Measurements from ENCODE around the gene EXOC2.

The EXOC2 gene

DNA sequence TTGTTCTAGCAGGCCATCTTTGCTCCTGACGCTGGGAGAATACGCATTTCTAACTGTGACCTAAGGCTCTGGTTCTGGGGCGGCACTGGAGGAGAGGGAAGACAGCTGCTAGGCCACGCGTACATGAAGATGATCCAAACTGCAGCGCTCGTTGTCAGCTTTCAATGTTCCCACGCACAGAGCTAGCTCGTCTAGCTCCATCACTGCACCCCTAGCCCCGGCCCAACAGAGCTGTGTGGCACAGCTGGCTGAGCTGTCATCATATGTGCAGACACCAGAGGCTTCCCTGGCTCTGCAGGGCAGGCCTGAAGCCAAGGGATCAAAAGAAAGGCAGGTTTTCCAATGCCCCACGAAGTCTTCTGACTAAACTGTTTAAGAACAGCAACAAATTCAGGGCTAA is 176.7 kb downstream of the EXOC2 start:
- Histone ChIP-seq H3K9me3 (ENCODE audit: low read depth, low read length) (no peaks in the 10 kb centered on the region), H3K36me3 (ENCODE audit: insufficient read depth, low read length) (no peaks in the 10 kb centered on the region), H3K27ac (no peak overlapping the region), H3K9ac (ENCODE audit: insufficient read length) (no peak overlapping the region), H3K4me3 (no peak overlapping the region)
- TF ChIP-seq FOXP2 (optimal IDR thresholded peaks at IDR 0.05; ENCODE audit: control extremely low read depth, extremely low read length, insufficient read depth) (no peak), POLR2AphosphoS5 (IDR thresholded peaks at IDR 0.05; ENCODE audit: borderline replicate concordance, low read depth, low read length) (no peak), EZH2 (IDR thresholded peaks at IDR 0.05) (no peak)
- DNase-seq (ENCODE audit: low read depth, low spot score), result no peak

DNA sequence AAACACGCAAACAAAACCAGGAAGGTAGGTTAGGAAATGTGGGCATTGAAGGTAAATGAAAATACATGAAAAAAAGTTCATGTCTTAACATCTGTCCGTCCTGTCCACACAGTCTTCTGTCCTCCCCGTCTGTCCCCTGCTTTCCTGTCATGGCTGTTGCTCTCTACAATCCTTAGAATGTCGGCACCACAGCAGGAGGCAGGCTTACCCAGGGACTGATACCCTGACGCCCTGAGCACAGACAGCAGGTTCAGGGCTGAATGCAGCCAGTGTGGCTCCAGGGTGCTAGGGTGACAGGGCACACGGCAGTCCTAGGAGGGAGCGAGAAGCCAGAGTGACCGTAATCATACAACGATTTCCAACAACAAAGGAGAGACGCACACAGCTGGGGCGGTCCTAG is 177.7 kb downstream of the EXOC2 start:
- no peak overlapping the region for H3K27ac ChIP-seq
- DNase-seq (ENCODE audit: low read depth, low spot score), result no peak
- no peaks in the 10 kb centered on the region for H3K36me3 ChIP-seq (ENCODE audit: insufficient read depth, low read length)
- no peak overlapping the region for H3K4me3 ChIP-seq
- no peak overlapping the region for H3K9ac ChIP-seq (ENCODE audit: insufficient read length)
- TF ChIP-seq POLR2AphosphoS5 (IDR thresholded peaks at IDR 0.05; ENCODE audit: borderline replicate concordance, low read depth, low read length) (no peak), FOXP2 (optimal IDR thresholded peaks at IDR 0.05; ENCODE audit: control extremely low read depth, extremely low read length, insufficient read depth) (no peak), EZH2 (IDR thresholded peaks at IDR 0.05) (no peak)
- no peaks in the 10 kb centered on the region for H3K9me3 ChIP-seq (ENCODE audit: low read depth, low read length)

DNA sequence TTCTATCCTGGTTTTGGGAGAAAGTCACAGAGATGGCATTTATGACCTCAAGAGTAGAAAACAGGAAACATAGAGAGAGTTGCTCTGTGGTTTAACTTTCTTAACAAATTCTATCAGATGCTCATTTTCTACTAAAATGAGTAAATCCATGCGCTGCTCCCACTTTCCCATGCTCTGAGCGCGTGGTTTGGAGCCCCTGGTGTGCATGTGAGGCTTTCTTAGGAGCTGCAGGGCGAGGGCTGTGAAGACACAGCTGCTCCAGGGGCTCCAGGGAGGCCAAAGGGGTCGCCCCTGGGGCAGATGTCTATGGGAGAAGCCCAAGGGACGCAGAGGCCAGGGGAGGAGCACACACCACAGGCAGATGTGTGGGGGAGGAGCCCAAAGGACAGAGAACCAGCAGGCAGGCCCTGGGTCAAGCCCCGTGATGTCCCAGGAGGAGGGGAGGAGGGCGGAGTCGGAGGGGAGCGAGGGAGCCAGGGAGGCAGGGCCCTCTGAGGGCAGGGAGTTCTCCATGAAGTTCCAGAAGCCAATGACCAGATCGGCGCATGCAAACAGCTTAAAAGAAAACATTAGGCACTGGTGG is 178.5 kb downstream of the EXOC2 start:
- Histone ChIP-seq H3K27ac (no peak overlapping the region), H3K9me3 (ENCODE audit: low read depth, low read length) (no peaks in the 10 kb centered on the region), H3K36me3 (ENCODE audit: insufficient read depth, low read length) (no peaks in the 10 kb centered on the region), H3K9ac (ENCODE audit: insufficient read length) (no peak overlapping the region), H3K4me3 (no peak overlapping the region)
- TF ChIP-seq FOXP2 (optimal IDR thresholded peaks at IDR 0.05; ENCODE audit: control extremely low read depth, extremely low read length, insufficient read depth) (no peak), POLR2AphosphoS5 (IDR thresholded peaks at IDR 0.05; ENCODE audit: borderline replicate concordance, low read depth, low read length) (no peak), EZH2 (IDR thresholded peaks at IDR 0.05) (no peak)
- no peak for DNase-seq (ENCODE audit: low read depth, low spot score)

DNA sequence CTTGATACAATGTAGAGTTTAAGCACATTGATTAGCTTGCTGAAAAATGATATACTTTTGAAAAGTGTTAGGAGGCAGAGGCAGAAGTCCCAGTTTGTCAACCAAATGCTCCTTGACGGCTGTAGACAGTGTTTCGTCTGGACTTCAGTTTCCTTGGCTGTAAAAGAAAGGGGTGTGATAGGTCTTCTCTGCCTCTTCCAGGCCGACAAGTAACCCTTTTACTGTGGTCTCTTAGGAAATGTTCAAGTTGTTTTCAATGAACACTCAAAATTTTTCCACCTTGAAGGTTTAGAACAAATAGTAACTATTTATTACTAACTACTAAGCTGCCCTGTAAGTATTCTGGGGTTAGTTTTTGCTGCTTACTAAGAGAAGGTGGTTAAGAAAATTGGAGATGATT is 179.0 kb downstream of the EXOC2 start:
- Histone ChIP-seq H3K4me3 (no peak overlapping the region), H3K27ac (no peak overlapping the region), H3K9me3 (ENCODE audit: low read depth, low read length) (no peaks in the 10 kb centered on the region), H3K9ac (ENCODE audit: insufficient read length) (no peak overlapping the region), H3K36me3 (ENCODE audit: insufficient read depth, low read length) (no peaks in the 10 kb centered on the region)
- no peak for DNase-seq (ENCODE audit: low read depth, low spot score)
- no peak for TF ChIP-seq POLR2AphosphoS5 (IDR thresholded peaks at IDR 0.05; ENCODE audit: borderline replicate concordance, low read depth, low read length)
- TF ChIP-seq FOXP2 (optimal IDR thresholded peaks at IDR 0.05; ENCODE audit: control extremely low read depth, extremely low read length, insufficient read depth), result no peak
- no peak for TF ChIP-seq EZH2 (IDR thresholded peaks at IDR 0.05)

DNA sequence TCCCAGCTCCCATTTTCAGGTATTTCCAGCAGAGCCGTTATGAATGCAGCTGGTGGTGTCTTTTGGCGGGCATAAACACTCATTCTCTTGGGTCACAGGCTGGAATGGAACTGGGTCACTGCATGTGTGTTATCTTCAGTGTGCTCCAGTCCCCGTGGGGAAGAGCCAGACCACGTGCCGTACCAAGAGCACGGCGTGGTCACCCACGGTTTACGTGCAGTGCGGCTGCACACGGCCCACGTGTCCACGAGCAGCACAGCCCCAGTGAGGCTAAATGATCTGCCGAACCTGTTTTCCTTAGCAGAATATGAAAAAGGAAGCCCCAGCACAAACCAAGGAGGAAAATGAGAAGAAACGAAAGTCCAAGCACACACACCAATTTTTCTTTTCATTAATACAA is 179.9 kb downstream of the EXOC2 start:
- no peak for TF ChIP-seq EZH2 (IDR thresholded peaks at IDR 0.05)
- TF ChIP-seq POLR2AphosphoS5 (IDR thresholded peaks at IDR 0.05; ENCODE audit: borderline replicate concordance, low read depth, low read length), result no peak
- no peak for TF ChIP-seq FOXP2 (optimal IDR thresholded peaks at IDR 0.05; ENCODE audit: control extremely low read depth, extremely low read length, insufficient read depth)
- no peak for DNase-seq (ENCODE audit: low read depth, low spot score)
- Histone ChIP-seq H3K27ac (no peak overlapping the region), H3K4me3 (no peak overlapping the region), H3K36me3 (ENCODE audit: insufficient read depth, low read length) (no peaks in the 10 kb centered on the region), H3K9ac (ENCODE audit: insufficient read length) (no peak overlapping the region), H3K9me3 (ENCODE audit: low read depth, low read length) (no peaks in the 10 kb centered on the region)

DNA sequence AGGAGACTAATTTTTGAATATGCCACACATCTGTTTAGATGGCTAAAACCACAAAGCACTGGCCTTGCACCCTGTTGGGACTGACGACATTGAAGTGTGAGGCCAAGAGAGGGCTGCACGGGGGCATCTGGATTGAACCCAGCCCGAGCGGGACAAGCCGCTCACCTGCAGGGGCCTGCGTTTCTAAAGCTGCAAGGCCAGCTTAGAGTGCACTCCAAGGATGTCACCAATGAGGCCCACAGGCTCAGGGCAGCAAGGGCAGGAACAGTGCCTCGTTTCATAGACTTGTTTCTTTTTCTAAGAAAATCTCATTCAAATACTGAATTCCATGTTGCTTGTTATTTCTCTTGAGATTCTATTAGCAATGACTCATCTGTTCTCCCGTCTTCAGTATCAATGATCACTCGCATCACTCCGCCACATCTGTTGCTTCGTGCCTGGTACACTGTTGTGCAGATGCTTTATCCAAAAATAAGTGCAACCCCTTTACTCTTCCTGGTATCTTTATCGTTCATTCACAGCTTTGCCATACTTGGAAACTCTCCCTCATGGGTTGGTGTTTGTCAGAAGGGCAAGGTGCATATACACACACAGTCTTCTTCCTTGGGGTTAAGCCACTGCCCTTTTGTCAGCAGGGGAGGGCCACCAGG is 181.3 kb downstream of the EXOC2 start:
- H3K9ac ChIP-seq (ENCODE audit: insufficient read length), result no peak overlapping the region
- DNase-seq (ENCODE audit: low read depth, low spot score), result no peak
- H3K27ac ChIP-seq, result no peak overlapping the region
- no peaks in the 10 kb centered on the region for H3K36me3 ChIP-seq (ENCODE audit: insufficient read depth, low read length)
- TF ChIP-seq EZH2 (IDR thresholded peaks at IDR 0.05), result no peak
- TF ChIP-seq FOXP2 (optimal IDR thresholded peaks at IDR 0.05; ENCODE audit: control extremely low read depth, extremely low read length, insufficient read depth), result no peak
- no peak for TF ChIP-seq POLR2AphosphoS5 (IDR thresholded peaks at IDR 0.05; ENCODE audit: borderline replicate concordance, low read depth, low read length)
- H3K4me3 ChIP-seq, result no peak overlapping the region
- no peaks in the 10 kb centered on the region for H3K9me3 ChIP-seq (ENCODE audit: low read depth, low read length)

DNA sequence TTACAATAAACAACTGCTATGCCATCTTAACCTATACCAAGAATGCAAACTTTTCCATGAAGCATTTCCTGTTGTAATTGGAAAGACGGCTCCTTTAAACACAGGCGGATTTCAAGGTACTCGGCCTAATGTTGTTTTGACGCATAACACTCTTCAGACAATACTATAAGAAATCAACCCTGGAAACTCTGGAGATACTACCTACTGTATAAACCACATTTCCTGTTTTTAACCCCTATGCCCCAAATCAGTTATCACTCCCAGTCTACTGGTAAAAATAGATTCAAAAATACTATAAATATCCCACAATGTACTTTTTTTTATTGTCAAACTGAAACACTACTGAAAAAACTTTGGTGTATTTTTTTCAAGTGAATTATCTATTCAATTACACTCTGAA is 183.3 kb downstream of the EXOC2 start:
- DNase-seq (ENCODE audit: low read depth, low spot score), result no peak
- Histone ChIP-seq H3K36me3 (ENCODE audit: insufficient read depth, low read length) (no peaks in the 10 kb centered on the region), H3K27ac (no peak overlapping the region), H3K9me3 (ENCODE audit: low read depth, low read length) (no peaks in the 10 kb centered on the region), H3K9ac (ENCODE audit: insufficient read length) (no peak overlapping the region), H3K4me3 (no peak overlapping the region)
- no peak for TF ChIP-seq FOXP2 (optimal IDR thresholded peaks at IDR 0.05; ENCODE audit: control extremely low read depth, extremely low read length, insufficient read depth)
- TF ChIP-seq POLR2AphosphoS5 (IDR thresholded peaks at IDR 0.05; ENCODE audit: borderline replicate concordance, low read depth, low read length), result no peak
- no peak for TF ChIP-seq EZH2 (IDR thresholded peaks at IDR 0.05)

DNA sequence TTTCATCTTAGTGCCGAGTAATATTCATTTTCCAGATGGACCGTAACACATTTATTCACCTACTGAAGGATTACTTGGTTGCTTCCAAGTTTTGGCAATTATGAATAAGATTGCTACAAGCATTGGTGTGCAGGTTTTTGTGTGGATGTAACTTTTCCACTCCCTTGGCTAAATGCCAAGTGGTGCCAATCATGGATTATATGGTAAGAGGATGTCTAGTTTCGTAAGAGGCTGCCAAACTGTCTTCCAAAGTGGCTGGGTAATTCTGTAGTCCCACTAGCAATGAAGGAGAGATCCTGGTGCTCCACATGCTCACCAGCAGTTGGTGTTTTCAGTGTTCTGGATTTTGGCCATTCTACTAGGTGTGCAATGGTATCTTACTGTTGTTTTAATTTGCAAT is 184.3 kb downstream of the EXOC2 start:
- no peak overlapping the region for H3K9ac ChIP-seq (ENCODE audit: insufficient read length)
- H3K27ac ChIP-seq, result no peak overlapping the region
- no peaks in the 10 kb centered on the region for H3K9me3 ChIP-seq (ENCODE audit: low read depth, low read length)
- DNase-seq (ENCODE audit: low read depth, low spot score), result no peak
- no peaks in the 10 kb centered on the region for H3K36me3 ChIP-seq (ENCODE audit: insufficient read depth, low read length)
- H3K4me3 ChIP-seq, result no peak overlapping the region
- TF ChIP-seq FOXP2 (optimal IDR thresholded peaks at IDR 0.05; ENCODE audit: control extremely low read depth, extremely low read length, insufficient read depth), result no peak
- TF ChIP-seq EZH2 (IDR thresholded peaks at IDR 0.05), result no peak
- no peak for TF ChIP-seq POLR2AphosphoS5 (IDR thresholded peaks at IDR 0.05; ENCODE audit: borderline replicate concordance, low read depth, low read length)

DNA sequence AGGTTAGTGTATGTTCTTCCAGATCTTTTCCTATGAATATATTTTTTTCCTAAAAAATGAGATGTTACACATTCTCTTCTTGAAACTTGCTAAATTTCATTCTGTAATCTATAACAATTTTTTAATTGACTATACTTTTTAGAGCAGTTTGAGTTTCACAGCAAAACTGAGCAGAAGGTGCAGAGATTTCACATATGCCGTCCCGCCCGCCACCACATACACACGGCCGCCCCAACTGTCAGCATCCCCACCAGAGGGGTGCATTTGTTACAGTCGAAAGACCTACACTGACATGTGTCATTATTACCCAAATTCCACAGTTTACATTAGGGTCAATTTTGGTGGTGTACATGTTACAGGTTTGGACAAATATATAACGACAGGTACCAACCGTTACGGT is 184.9 kb downstream of the EXOC2 start:
- no peaks in the 10 kb centered on the region for H3K36me3 ChIP-seq (ENCODE audit: insufficient read depth, low read length)
- DNase-seq (ENCODE audit: low read depth, low spot score), result no peak
- no peaks in the 10 kb centered on the region for H3K9me3 ChIP-seq (ENCODE audit: low read depth, low read length)
- no peak overlapping the region for H3K27ac ChIP-seq
- TF ChIP-seq FOXP2 (optimal IDR thresholded peaks at IDR 0.05; ENCODE audit: control extremely low read depth, extremely low read length, insufficient read depth) (no peak), EZH2 (IDR thresholded peaks at IDR 0.05) (no peak), POLR2AphosphoS5 (IDR thresholded peaks at IDR 0.05; ENCODE audit: borderline replicate concordance, low read depth, low read length) (no peak)
- H3K9ac ChIP-seq (ENCODE audit: insufficient read length), result no peak overlapping the region
- no peak overlapping the region for H3K4me3 ChIP-seq

All from SK-N-MC (cell line).